H1 (cell line): ENCODE data around the gene NDST4. TPM values are rescaled to one million over a fixed set of nuclear protein-coding genes. Genes with fewer than 3 reads are reported as not detected.

Source experiments
- CTCF ChIA-PET: fragments of 300-600 bp; sonication (Branson Sonifier 250); formaldehyde crosslinking; loops from one replicate; lab custom pipeline; 2021; ENCODE audit not compliant: partially characterized antibody; lab: Charles Lee
- POLR2A ChIA-PET: fragments of 300-600 bp; sonication (Branson Sonifier 250); formaldehyde crosslinking; loops from one replicate; lab custom pipeline; 2021; ENCODE audit warnings: inconsistent platforms; ENCODE audit not compliant: partially characterized antibody; lab: Charles Lee
- DNase-seq, 2 experiments: peaks; one replicate each; pipeline versions ENCODE4 v3.0.0 to v3.0.0-alpha.2; 2010 to 2022; ENCODE audit warnings: low spot score in 2 of 2, low read depth in 1 of 2, mixed read lengths in 1 of 2
- FAIRE-seq: peaks from 2 replicates; lab custom pipeline; 2011; peaks lifted over from hg19 to GRCh38; lab: Jason Lieb, UNC
- H2AFZ ChIP-seq: 2 replicates; pipeline ENCODE4 v1.8.1; 2012; ENCODE audit warnings: low read length, inconsistent platforms
- H2AK5ac ChIP-seq: 2 replicates; pipeline ENCODE4 v1.6.1; 2013; ENCODE audit warnings: low read depth, low read length
- H2BK120ac ChIP-seq: replicated peaks from 2 replicates; pipeline ENCODE3; 2013; ENCODE audit warnings: low read depth, low read length, inconsistent platforms
- H2BK12ac ChIP-seq: 2 replicates; pipeline ENCODE4 v1.6.1; 2013; ENCODE audit warnings: low read depth, low read length
- H2BK15ac ChIP-seq: 2 replicates; pipeline ENCODE4 v1.6.1; 2013; ENCODE audit warnings: low read length
- H2BK20ac ChIP-seq: 2 replicates; pipeline ENCODE4 v1.6.1; 2013; ENCODE audit warnings: low read length
- H2BK5ac ChIP-seq: 2 replicates; pipeline ENCODE4 v1.6.1; 2013; ENCODE audit warnings: low read depth, low read length
- H3K14ac ChIP-seq: 2 replicates; pipeline ENCODE4 v1.6.1; 2013; ENCODE audit warnings: inconsistent platforms; ENCODE audit not compliant: insufficient read length
- H3K18ac ChIP-seq: 2 replicates; pipeline ENCODE4 v1.6.1; 2013; ENCODE audit warnings: low read length; ENCODE audit errors: extremely low read depth
- H3K23ac ChIP-seq: 2 replicates; pipeline ENCODE4 v1.6.1; 2013; ENCODE audit warnings: inconsistent platforms; ENCODE audit not compliant: insufficient read length
- H3K23me2 ChIP-seq: 2 replicates; pipeline ENCODE4 v1.6.1; 2013; ENCODE audit warnings: low read depth, low read length
- H3K27ac ChIP-seq: 2 replicates; pipeline ENCODE4 v1.6.1; 2011; ENCODE audit warnings: low read depth, low read length, inconsistent platforms
- H3K27me3 ChIP-seq, 4 experiments: replicated peaks in 1 of 4; 1 replicate in 1 of 4; 2 replicates in 3 of 4; pipeline versions ENCODE4 v1.6.1 to v1.8.1; 2011 to 2013; ENCODE audit warnings: low read length in 3 of 4, mild to moderate bottlenecking in 3 of 4, inconsistent platforms in 2 of 4, mixed read lengths in 2 of 4, moderate library complexity in 1 of 4; ENCODE audit not compliant: control insufficient read depth in 3 of 4, insufficient read depth in 3 of 4; ENCODE audit errors: extremely low read depth in 1 of 4
- H3K36me3 ChIP-seq, 4 experiments: 2 replicates each; pipeline versions ENCODE4 v1.6.1 to v1.8.1; 2011 to 2013; ENCODE audit warnings: mild to moderate bottlenecking in 4 of 4, low read length in 3 of 4, moderate library complexity in 2 of 4, control low read depth in 1 of 4, inconsistent platforms in 1 of 4; ENCODE audit not compliant: insufficient read depth in 4 of 4, control insufficient read depth in 2 of 4
- H3K4ac ChIP-seq: replicated peaks from 2 replicates; pipeline ENCODE3; 2013; ENCODE audit warnings: low read length, low read depth, mixed read lengths, inconsistent platforms; ENCODE audit not compliant: insufficient read length
- H3K4me1 ChIP-seq, 4 experiments: replicated peaks in 1 of 4; 1 replicate in 1 of 4; 2 replicates in 3 of 4; pipeline versions ENCODE4 v1.6.1 to v1.8.1; 2011 to 2013; ENCODE audit warnings: low read length in 3 of 4, inconsistent platforms in 2 of 4, mixed read lengths in 1 of 4; ENCODE audit not compliant: insufficient read depth in 4 of 4, control insufficient read depth in 3 of 4
- H3K4me2 ChIP-seq, 2 experiments: 2 replicates each; pipeline versions ENCODE4 v1.6.1 to v1.8.1; 2011 to 2013; ENCODE audit warnings: low read depth in 2 of 2, low read length in 2 of 2, control low read depth in 1 of 2, inconsistent platforms in 1 of 2, mild to moderate bottlenecking in 1 of 2; ENCODE audit not compliant: insufficient read depth in 1 of 2
- H3K4me3 ChIP-seq, 4 experiments: fragments of 200-600, 300-600 bp in 1 of 4; sonication (generic), shearing (Covaris generic), sonication (Bioruptor Twin) in 1 of 4; 2 replicates each; pipeline versions ENCODE4 v1.5.1 to v1.8.1; 2011 to 2016; ENCODE audit warnings: low read length in 4 of 4, low read depth in 3 of 4, control low read depth in 2 of 4, inconsistent platforms in 2 of 4, mild to moderate bottlenecking in 2 of 4, mixed read lengths in 1 of 4, moderate library complexity in 1 of 4; ENCODE audit not compliant: insufficient read depth in 2 of 4; ENCODE audit errors: extremely low read depth in 1 of 4
- H3K56ac ChIP-seq: replicated peaks from 2 replicates; pipeline ENCODE3; 2013; ENCODE audit warnings: low read depth, mild to moderate bottlenecking, mixed read lengths, low read length, inconsistent platforms; ENCODE audit not compliant: insufficient read length
- H3K79me1 ChIP-seq: 2 replicates; pipeline ENCODE4 v1.6.1; 2013; ENCODE audit warnings: low read depth, low read length, control low read depth
- H3K79me2 ChIP-seq, 2 experiments: 2 replicates each; pipeline versions ENCODE4 v1.6.1 to v1.8.1; 2012 to 2013; ENCODE audit warnings: low read length in 2 of 2, mild to moderate bottlenecking in 2 of 2, inconsistent platforms in 1 of 2; ENCODE audit not compliant: insufficient read depth in 2 of 2, control insufficient read depth in 1 of 2
- H3K9ac ChIP-seq, 4 experiments: replicated peaks in 1 of 4; 1 replicate in 1 of 4; 2 replicates in 3 of 4; pipeline versions ENCODE4 v1.6.1 to v1.8.1; 2011 to 2013; ENCODE audit warnings: low read depth in 3 of 4, low read length in 3 of 4, control low read depth in 2 of 4, mild to moderate bottlenecking in 2 of 4, moderate library complexity in 2 of 4, inconsistent platforms in 1 of 4; ENCODE audit errors: extremely low read depth in 1 of 4
- H3K9me3 ChIP-seq, 2 experiments: 2 replicates each; pipeline versions ENCODE4 v1.6.1 to v1.8.1; 2012 to 2013; ENCODE audit warnings: mild to moderate bottlenecking in 2 of 2, moderate library complexity in 2 of 2, control low read depth in 1 of 2, inconsistent platforms in 1 of 2, low read depth in 1 of 2, low read length in 1 of 2, mixed read lengths in 1 of 2; ENCODE audit not compliant: insufficient read depth in 2 of 2
- H4K20me1 ChIP-seq, 2 experiments: replicated peaks in 1 of 2; 2 replicates each; pipeline versions ENCODE3 to v1.8.1; 2011 to 2013; ENCODE audit warnings: inconsistent platforms in 2 of 2, low read length in 2 of 2, mild to moderate bottlenecking in 1 of 2; ENCODE audit not compliant: insufficient read depth in 2 of 2, control insufficient read depth in 1 of 2
- H4K5ac ChIP-seq: 2 replicates; pipeline ENCODE4 v1.6.1; 2013; ENCODE audit warnings: low read length, low read depth, mixed read lengths, inconsistent platforms; ENCODE audit not compliant: insufficient read length
- H4K8ac ChIP-seq: 2 replicates; pipeline ENCODE4 v1.8.0; 2013; ENCODE audit warnings: mild to moderate bottlenecking, moderate library complexity, low read length, inconsistent platforms; ENCODE audit not compliant: insufficient read depth; ENCODE audit errors: extremely low read depth
- H4K91ac ChIP-seq: replicated peaks from 2 replicates; pipeline ENCODE3; 2013; ENCODE audit warnings: low read length, mixed read lengths, inconsistent platforms; ENCODE audit not compliant: insufficient read length
- CTBP2 ChIP-seq: IDR thresholded peaks from 2 replicates; pipeline ENCODE4 v1.7.0; 2011; ENCODE audit warnings: borderline replicate concordance, mild to moderate bottlenecking, moderate library complexity, mixed read lengths, low read length; ENCODE audit not compliant: insufficient read depth, insufficient read length
- EP300 ChIP-seq, 2 experiments: IDR thresholded peaks; 1 replicate in 1 of 2; 2 replicates in 1 of 2; pipeline ENCODE4 v1.6.1; 2011 to 2012; ENCODE audit warnings: low read depth in 2 of 2, low read length in 2 of 2, mild to moderate bottlenecking in 2 of 2, borderline replicate concordance in 1 of 2, inconsistent platforms in 1 of 2, moderate library complexity in 1 of 2
- JUND ChIP-seq: IDR thresholded peaks from 2 replicates; pipeline ENCODE4 v1.6.1; 2011; ENCODE audit warnings: mild to moderate bottlenecking, improper control_type of control experiment, low read length
- MAFK ChIP-seq: IDR thresholded peaks from 2 replicates; pipeline ENCODE4 v1.6.1; 2012; ENCODE audit warnings: low read depth, mild to moderate bottlenecking, improper control_type of control experiment, low read length
- POU5F1 ChIP-seq: IDR thresholded peaks from 2 replicates; pipeline ENCODE4 v1.6.1; 2011; ENCODE audit warnings: low read depth, mild to moderate bottlenecking, low read length, moderate library complexity
- RBBP5 ChIP-seq: IDR thresholded peaks from 2 replicates; pipeline ENCODE4 v1.7.1; 2012; ENCODE audit warnings: low read depth, mild to moderate bottlenecking, inconsistent platforms, low read length, moderate library complexity, borderline replicate concordance
- SAP30 ChIP-seq: fragments of 300-600 bp; sonication (generic); IDR thresholded peaks from 2 replicates; pipeline ENCODE4 v1.7.1; 2012; ENCODE audit warnings: low read length, moderate library complexity, mild to moderate bottlenecking, inconsistent platforms; ENCODE audit not compliant: insufficient read depth, insufficient replicate concordance
- WGBS, 2 experiments: shearing (Covaris generic) in 1 of 2; methylation state at CpG; one replicate each; pipeline versions ENCODE4 v1.1.6 to v1.1.7; 2013 to 2015; ENCODE audit warnings: low lambda C conversion rate in 2 of 2, mixed read lengths in 2 of 2, inconsistent platforms in 1 of 2, low coverage in 1 of 2, missing lambda C conversion rate in 1 of 2; ENCODE audit not compliant: insufficient replicate concordance in 2 of 2, insufficient coverage in 1 of 2, insufficient read length in 1 of 2; ENCODE audit errors: extremely low coverage in 1 of 2, missing lambda C conversion rate in 1 of 2; 5-methylcytosine and 5-hydroxymethylcytosine counted together
- polyA plus RNA-seq, 7 experiments: library from polyadenylated mRNA; depleted of rRNA in 3 of 7; stranded (reverse) in 5 of 7; unstranded in 2 of 7; fragments of >200 nt in 5 of 7; fragments of 200-250 nt in 2 of 7; gene quantifications; 1 replicate in 5 of 7; 2 replicates in 1 of 7; 4 replicates in 1 of 7; pipeline versions ENCODE4 v1.2.1 to v1.2.3, GENCODE V29; 2011 to 2013; ENCODE audit warnings: missing spikeins in 2 of 7, mixed read lengths in 2 of 7
- total RNA-seq: library from RNA; stranded (reverse); fragmentation: NEBNext Ultra II Directional; extraction: Animal tissue kit (Norgen Biotek cat#: 25700); gene quantifications from 2 replicates; pipeline ENCODE4 v1.2.1, GENCODE V29; 2021
- TF ChIP-seq, protein P1 (sequence below): IDR thresholded peaks from 2 replicates; pipeline ENCODE4 v1.6.1; 2012; ENCODE audit warnings: low read length, inconsistent platforms
- TF ChIP-seq, protein P2 (sequence below): IDR thresholded peaks from 2 replicates; pipeline ENCODE4 v1.6.1; 2011; ENCODE audit warnings: low read length, improper control_type of control experiment

NDST4 gene
- total and polyA plus RNA-seq, 2 of the 8 experiments (the other 6 are each of a cell fraction or from before 2014, with no cell fraction given), result 0.02 TPM; not detected in 1

DNA sequence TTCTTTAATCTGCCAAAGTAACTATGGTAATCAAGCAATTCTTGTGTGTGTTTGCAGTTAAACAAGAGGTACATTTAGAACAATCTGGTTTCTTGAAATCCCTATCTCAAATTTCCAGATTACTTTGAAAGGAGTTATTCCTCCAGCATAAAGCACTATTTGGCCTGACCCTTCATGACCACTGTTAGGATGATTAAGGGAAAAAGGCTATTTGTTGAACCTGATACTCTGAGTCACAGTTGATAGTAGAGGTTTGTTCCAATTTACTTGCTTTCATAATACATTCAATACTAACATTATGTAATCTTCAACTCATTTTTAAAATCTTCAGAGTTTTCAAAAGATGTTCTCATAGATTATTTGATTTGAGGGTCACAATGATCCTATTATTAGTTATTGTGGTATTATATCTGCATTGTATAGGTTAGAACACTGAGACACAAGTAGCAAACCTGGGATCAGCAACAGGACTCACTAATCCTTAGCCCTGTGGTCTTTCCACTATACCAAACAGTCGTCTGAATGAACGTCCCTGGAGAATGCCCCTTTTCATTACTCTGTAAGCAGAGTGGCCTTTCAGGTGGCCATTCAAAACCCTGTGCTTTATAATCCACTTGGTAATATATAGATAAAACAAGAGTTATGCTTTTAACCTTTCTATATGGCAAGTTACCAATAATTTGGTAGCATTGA is 8.1 kb upstream of the NDST4 start:
- Histone ChIP-seq H3K9ac (no peak overlapping the region), H4K5ac (no peak overlapping the region), H2BK15ac (no peak overlapping the region), H3K27me3 (no peaks in the 10 kb centered on the region), H2AFZ (no peak overlapping the region), H4K8ac (no peak overlapping the region), H2BK5ac (no peak overlapping the region), H3K9me3 (no peaks in the 10 kb centered on the region), H3K79me2 (no peaks in the 10 kb centered on the region), H3K79me1 (no peaks in the 10 kb centered on the region), H3K23me2 (no peaks in the 10 kb centered on the region), H3K4me2 (no peak overlapping the region), H4K20me1 (no peaks in the 10 kb centered on the region), H3K4me1 (no peaks in the 10 kb centered on the region; a peak in 1 of 7 replicates), H3K27ac (no peak overlapping the region), H2AK5ac (no peak overlapping the region), H3K14ac (no peak overlapping the region), H4K91ac (no peak overlapping the region), H2BK12ac (no peak overlapping the region), H2BK120ac (no peak overlapping the region), H3K36me3 (no peaks in the 10 kb centered on the region), H3K56ac (no peak overlapping the region), H3K23ac (no peak overlapping the region), H3K18ac (no peak overlapping the region), H3K4ac (no peak overlapping the region), H3K4me3 (no peak overlapping the region), H2BK20ac (no peak overlapping the region)
- POLR2A ChIA-PET, result no interaction called here
- WGBS, 2 experiments, result 86% methylated on average over 2 of the region's 2 CpGs; no CpG with 5 or more reads in 1 of the 2 experiments
- CTCF ChIA-PET, result no interaction called here
- DNase-seq (no peak), FAIRE-seq (no peak)
- no peak for TF ChIP-seq JUND
- TF ChIP-seq SAP30, result no peak
- no peak for TF ChIP-seq MAFK
- TF ChIP-seq, protein P1, sequence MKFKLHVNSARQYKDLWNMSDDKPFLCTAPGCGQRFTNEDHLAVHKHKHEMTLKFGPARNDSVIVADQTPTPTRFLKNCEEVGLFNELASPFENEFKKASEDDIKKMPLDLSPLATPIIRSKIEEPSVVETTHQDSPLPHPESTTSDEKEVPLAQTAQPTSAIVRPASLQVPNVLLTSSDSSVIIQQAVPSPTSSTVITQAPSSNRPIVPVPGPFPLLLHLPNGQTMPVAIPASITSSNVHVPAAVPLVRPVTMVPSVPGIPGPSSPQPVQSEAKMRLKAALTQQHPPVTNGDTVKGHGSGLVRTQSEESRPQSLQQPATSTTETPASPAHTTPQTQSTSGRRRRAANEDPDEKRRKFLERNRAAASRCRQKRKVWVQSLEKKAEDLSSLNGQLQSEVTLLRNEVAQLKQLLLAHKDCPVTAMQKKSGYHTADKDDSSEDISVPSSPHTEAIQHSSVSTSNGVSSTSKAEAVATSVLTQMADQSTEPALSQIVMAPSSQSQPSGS, result no peak
- no peak for TF ChIP-seq CTBP2
- TF ChIP-seq RBBP5, result no peak
- TF ChIP-seq, protein P2, sequence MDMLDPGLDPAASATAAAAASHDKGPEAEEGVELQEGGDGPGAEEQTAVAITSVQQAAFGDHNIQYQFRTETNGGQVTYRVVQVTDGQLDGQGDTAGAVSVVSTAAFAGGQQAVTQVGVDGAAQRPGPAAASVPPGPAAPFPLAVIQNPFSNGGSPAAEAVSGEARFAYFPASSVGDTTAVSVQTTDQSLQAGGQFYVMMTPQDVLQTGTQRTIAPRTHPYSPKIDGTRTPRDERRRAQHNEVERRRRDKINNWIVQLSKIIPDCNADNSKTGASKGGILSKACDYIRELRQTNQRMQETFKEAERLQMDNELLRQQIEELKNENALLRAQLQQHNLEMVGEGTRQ, result no peak
- no peak for TF ChIP-seq EP300 (IDR thresholded peaks at IDR 0.05; ENCODE audit: borderline replicate concordance in 1 of 2, low read depth in 2 of 2, low read length in 2 of 2)
- TF ChIP-seq POU5F1, result no peak
